Activated CD4-positive, alpha-beta T cell treated with anti-CD3 and anti-CD28 coated beads, Interleukin-10, Interleukin-2, amounts not matched to agents 100 ng/mL and 50 ng/mL, durations not matched to agents 16 hours and 8 hours (primary cell): ENCODE data around the gene VAV2.

Experiments
- DNase-seq: peaks from one replicate; pipeline ENCODE4 v3.0.0-alpha.2; 2020

The VAV2 gene

GRCh38 chr9:133991964-133992779, at the start of gene VAV2:
TSS of gene VAV2 (minus strand) at chr9:133992324. CDS start at chr9:133992278, 46 bp downstream.
- peak; percentile 55 for DNase-seq

GRCh38 chr9:134041649-134041962, 49.5 kb upstream of the VAV2 start:
- DNase-seq, result no peak

GRCh38 chr9:134040781-134041648, 48.9 kb upstream of the VAV2 start:
- no peak for DNase-seq

GRCh38 chr9:134040176-134040565, 48.0 kb upstream of the VAV2 start:
- no peak for DNase-seq

GRCh38 chr9:134039386-134040175, 47.5 kb upstream of the VAV2 start:
- DNase-seq, result no peak

GRCh38 chr9:134037641-134038040, 45.5 kb upstream of the VAV2 start:
- no peak for DNase-seq

- no peak for DNase-seq
Observed at GRCh38 chr9:134036130-134036529, 44.0 kb upstream of the VAV2 start.

GRCh38 chr9:134035041-134036039, 43.2 kb upstream of the VAV2 start:
- no peak for DNase-seq

GRCh38 chr9:134034215-134035040, 42.3 kb upstream of the VAV2 start:
- DNase-seq, result no peak

- no peak for DNase-seq
Observed at GRCh38 chr9:134033516-134034214, 41.5 kb upstream of the VAV2 start.

- no peak for DNase-seq
Observed at GRCh38 chr9:134032456-134033222, 40.5 kb upstream of the VAV2 start.

- no peak for DNase-seq
Observed at GRCh38 chr9:134031783-134032182, 39.7 kb upstream of the VAV2 start.

GRCh38 chr9:134030821-134031470, 38.8 kb upstream of the VAV2 start:
- DNase-seq, result no peak

GRCh38 chr9:134029248-134030226, 37.4 kb upstream of the VAV2 start:
- DNase-seq, result no peak

GRCh38 chr9:134028575-134029247, 36.6 kb upstream of the VAV2 start:
- no peak for DNase-seq

GRCh38 chr9:134028076-134028475, 36.0 kb upstream of the VAV2 start:
- no peak for DNase-seq

- no peak for DNase-seq
Observed at GRCh38 chr9:134027561-134027960, 35.4 kb upstream of the VAV2 start.
